GM12878 (cell line): Measurements from ENCODE around the gene NR3C1. TPM values are rescaled to one million over a fixed set of nuclear protein-coding genes. Genes with fewer than 3 reads are reported as not detected.

Experiments
- ATAC-seq: fragments of 200-7000 bp; cut with Tn5 transposase; 3 replicates; pipeline ENCODE4 v1.9.1; 2020; ENCODE audit warnings: mild to moderate bottlenecking, moderate library complexity
- BruUV-seq: library from RNA; stranded (reverse); fragments of 400-500 nt; replicated peaks from 2 replicates; lab custom pipeline; 2021; lab: Mats Ljungman, UMichigan
- CTCF ChIA-PET: fragments of 300-600 bp; sonication (Branson Sonifier 250); formaldehyde crosslinking; extraction: SDS; loops from one replicate; lab custom pipeline; 2021; ENCODE audit warnings: inconsistent platforms; lab: Yijun Ruan, JAX
- POLR2A ChIA-PET: fragments of 350-600 bp; formaldehyde crosslinking; extraction: SDS; loops from one replicate; lab custom pipeline; 2021; ENCODE audit warnings: inconsistent platforms; lab: Charles Lee
- RAD21 ChIA-PET: fragments of 300-600 bp; sonication (Branson Sonifier 250); formaldehyde crosslinking; loops from one replicate; lab custom pipeline; 2023; ENCODE audit warnings: antibody characterized with exemption; ENCODE audit not compliant: unreplicated experiment; lab: Charles Lee
- SMC1A ChIA-PET: fragments of 300-600 bp; sonication (Branson Sonifier 250); formaldehyde crosslinking; loops from one replicate; lab custom pipeline; 2023; ENCODE audit not compliant: unreplicated experiment, uncharacterized antibody; lab: Charles Lee
- DNase-seq: peaks from one replicate; pipeline ENCODE4 v3.0.0-alpha.2; 2011; ENCODE audit warnings: low read depth, low spot score
- FAIRE-seq: peaks from 3 replicates; lab custom pipeline; 2011; peaks lifted over from hg19 to GRCh38; lab: Jason Lieb, UNC
- H2AFZ ChIP-seq: 2 replicates; pipeline ENCODE4 v1.6.0; 2011; ENCODE audit warnings: low read depth, low read length, control low read depth; ENCODE audit not compliant: control insufficient read depth
- H3K27ac ChIP-seq: 2 replicates; pipeline ENCODE4 v1.5.1; 2011; ENCODE audit warnings: control low read depth; ENCODE audit not compliant: control insufficient read depth, insufficient read depth
- H3K27me3 ChIP-seq, 2 experiments: replicated peaks in 1 of 2; 2 replicates each; pipeline versions ENCODE4 v1.6.0 to v1.6.1; 2011; ENCODE audit warnings: low read length in 1 of 2; ENCODE audit not compliant: control insufficient read depth in 2 of 2, insufficient read depth in 2 of 2
- H3K36me3 ChIP-seq, 2 experiments: 2 replicates each; pipeline ENCODE4 v1.5.1; 2011; ENCODE audit warnings: low read length in 1 of 2; ENCODE audit not compliant: control insufficient read depth in 2 of 2, insufficient read depth in 2 of 2
- H3K4me1 ChIP-seq: 2 replicates; pipeline ENCODE4 v1.6.1; 2011; ENCODE audit warnings: mild to moderate bottlenecking, low read length, moderate library complexity, mixed read lengths; ENCODE audit not compliant: control insufficient read depth, insufficient read depth
- H3K4me2 ChIP-seq: 2 replicates; pipeline ENCODE4 v1.6.0; 2011; ENCODE audit warnings: control low read depth; ENCODE audit not compliant: control insufficient read depth, insufficient read depth
- H3K4me3 ChIP-seq: fragments of 200-600 bp; sonication (generic); 2 replicates; pipeline ENCODE4 v1.5.1; 2016
- H3K79me2 ChIP-seq: 2 replicates; pipeline ENCODE4 v1.6.0; 2011; ENCODE audit warnings: low read length; ENCODE audit not compliant: control insufficient read depth, insufficient read depth
- H3K9ac ChIP-seq: 2 replicates; pipeline ENCODE4 v1.8.0; 2011; ENCODE audit warnings: low read length, control low read depth, mixed read lengths; ENCODE audit not compliant: control insufficient read depth, insufficient read depth
- H3K9me3 ChIP-seq: replicated peaks from 3 replicates; pipeline ENCODE4 v1.5.1; 2011; ENCODE audit warnings: mild to moderate bottlenecking, low read length; ENCODE audit not compliant: control insufficient read depth, insufficient read depth
- H4K20me1 ChIP-seq: 2 replicates; pipeline ENCODE4 v1.6.0; 2011; ENCODE audit not compliant: control insufficient read depth, insufficient read depth
- CHD1 ChIP-seq: IDR thresholded peaks from 2 replicates; pipeline ENCODE4 v1.6.1; 2012; ENCODE audit warnings: low read depth, low read length, improper control_type of control experiment
- E2F4 ChIP-seq: IDR thresholded peaks from 2 replicates; pipeline ENCODE4 v1.6.1; 2012; ENCODE audit warnings: low read depth, low read length, improper control_type of control experiment
- EGR1 ChIP-seq, 2 experiments: IDR thresholded peaks; 1 replicate in 1 of 2; 2 replicates in 1 of 2; pipeline ENCODE4 v1.6.1; 2011 to 2012; ENCODE audit warnings: low read depth in 2 of 2, low read length in 2 of 2, borderline replicate concordance in 1 of 2, mild to moderate bottlenecking in 1 of 2, moderate library complexity in 1 of 2
- IRF3 ChIP-seq: fragments of 450-650 bp; IDR thresholded peaks from 2 replicates; pipeline ENCODE4 v1.6.1; 2014; ENCODE audit warnings: mild to moderate bottlenecking
- NR2F1 ChIP-seq: fragments of 450-650 bp; conservative IDR thresholded peaks from 2 replicates; pipeline ENCODE4 v1.6.1; 2017; ENCODE audit warnings: mild to moderate bottlenecking
- PRDM15 ChIP-seq: fragments of 450-650 bp; formaldehyde crosslinking; IDR thresholded peaks from 2 replicates; pipeline ENCODE4 v1.4.0; 2020; ENCODE audit warnings: mild to moderate bottlenecking, moderate library complexity
- WRNIP1 ChIP-seq: IDR thresholded peaks from 2 replicates; pipeline ENCODE4 v1.6.1; 2011; ENCODE audit warnings: low read depth, low read length, improper control_type of control experiment, borderline replicate concordance
- YY1 ChIP-seq: IDR thresholded peaks from 2 replicates; pipeline ENCODE4 v1.6.1; 2011; ENCODE audit warnings: low read depth, mild to moderate bottlenecking, low read length
- ZNF384 ChIP-seq: IDR thresholded peaks from 2 replicates; pipeline ENCODE4 v1.6.1; 2012; ENCODE audit warnings: low read depth, mild to moderate bottlenecking, low read length, improper control_type of control experiment, borderline replicate concordance
- ZSCAN29 ChIP-seq: fragments of 450-650 bp; IDR thresholded peaks from 2 replicates; pipeline ENCODE4 v1.6.1; 2017; ENCODE audit warnings: mild to moderate bottlenecking, moderate library complexity
- WGBS: methylation state at CpG from one replicate; pipeline ENCODE4 v1.1.6; 2016; ENCODE audit warnings: low lambda C conversion rate; ENCODE audit not compliant: insufficient replicate concordance, insufficient coverage; ENCODE audit errors: missing lambda C conversion rate; 5-methylcytosine and 5-hydroxymethylcytosine counted together
- in situ Hi-C: fragments of 300-500 bp; cut with MboI; formaldehyde crosslinking; loops from 9 replicates; pipeline ENCODE4 v1.14.3; 2018; ENCODE audit warnings: mixed read lengths
- intact Hi-C: fragments of 100-400 bp; cut with micrococcal nuclease; formaldehyde crosslinking; loops from one replicate; pipeline ENCODE4 v1.14.2; 2022; ENCODE audit not compliant: unreplicated experiment
- polyA plus RNA-seq, 11 experiments: library from polyadenylated mRNA; depleted of rRNA in 4 of 11; unstranded in 6 of 11; stranded (reverse) in 5 of 11; fragments of >200 nt; fragmentation: Nextera tagmentation in 4 of 11; fragmentation: Illumina TruSeq in 1 of 11; extraction: Ambion mirVana in 4 of 11; extraction: Trizol in 1 of 11; gene quantifications; 1 replicate in 1 of 11; 2 replicates in 10 of 11; pipeline versions ENCODE4 v1.2.1 to v1.2.3, GENCODE V29; 2011 to 2016; ENCODE audit warnings: inconsistent platforms in 2 of 11, missing spikeins in 2 of 11, low read depth in 1 of 11
- total RNA-seq, 4 experiments: library from RNA; depleted of rRNA in 3 of 4; stranded (reverse); fragments of >200 nt in 3 of 4; fragmentation: Illumina TruSeq in 1 of 4; extraction: Trizol in 1 of 4; gene quantifications; 2 replicates each; pipeline versions ENCODE4 v1.2.1 to v1.2.3, GENCODE V29; 2013 to 2021
- TF ChIP-seq, protein P1 (sequence below): IDR thresholded peaks from 2 replicates; pipeline ENCODE4 v1.6.1; 2011; ENCODE audit warnings: low read depth, mild to moderate bottlenecking, low read length, moderate library complexity, borderline replicate concordance; ENCODE audit errors: extremely low read depth
- TF ChIP-seq, protein P2 (sequence below): fragments of 150-350 bp; IDR thresholded peaks from 2 replicates; pipeline ENCODE4 v1.6.1; 2016; ENCODE audit warnings: low read depth, low read length

The NR3C1 gene
- total and polyA plus RNA-seq, 10 of the 15 experiments (the other 5 are each of a cell fraction or from before 2014, with no cell fraction given): 49.7 to 141 (median 109) TPM

DNA sequence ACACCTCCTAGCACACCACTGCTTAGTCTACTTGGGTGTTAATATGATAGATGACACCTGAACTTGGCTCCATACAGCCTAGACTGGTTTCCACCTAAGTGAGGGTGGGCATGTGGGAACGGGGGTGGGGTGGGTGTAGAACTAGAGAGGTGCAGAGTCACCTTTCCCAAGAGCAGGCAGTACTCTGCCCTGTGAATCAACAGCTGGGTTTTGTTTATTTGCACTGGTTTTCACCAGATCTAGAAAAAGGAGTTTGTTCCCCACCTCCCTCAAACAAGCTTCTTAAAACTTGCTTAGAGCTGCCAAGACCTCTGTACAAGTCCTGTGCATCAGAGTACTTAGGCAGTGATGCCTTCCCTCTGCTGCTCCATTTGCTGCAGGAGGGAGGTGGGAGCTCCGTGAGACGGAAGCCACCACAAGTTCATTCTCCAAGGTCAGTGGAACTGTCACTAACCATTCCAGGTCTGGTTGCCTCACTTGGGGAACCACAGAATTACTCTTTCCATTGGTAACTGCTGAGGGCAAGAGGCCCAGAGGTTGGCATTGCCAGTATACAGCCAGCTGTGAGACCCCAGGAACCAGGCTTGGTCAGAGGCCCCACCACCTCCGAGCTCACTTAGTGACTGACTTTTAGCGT lies 163.5 kb downstream of the NR3C1 start:
- POLR2A ChIA-PET: interaction anchor here (0.8 to 2.5 kb wide), 4 partner anchors 8 to 23 kb away, joined by 3 to 6 read pairs (median 4); no protein-coding TSS in a partner anchor
- intact Hi-C loops: loop anchor here (10.0 kb wide), 1 partner anchor 725 kb away; no protein-coding TSS in a partner anchor
- FAIRE-seq: no peak
- no peaks in the 10 kb centered on the region for H3K27me3 ChIP-seq
- in situ Hi-C loops: no loop called here
- no peaks in the 10 kb centered on the region for H3K79me2 ChIP-seq
- no peaks in the 10 kb centered on the region for H3K36me3 ChIP-seq
- RAD21 ChIA-PET: no interaction called here
- no peak for ATAC-seq
- no peak overlapping the region for H3K27ac ChIP-seq
- H3K9me3 ChIP-seq: peaks cover 5% of the 10 kb centered on the region; the same call in 2 of the 3 replicates
- 100% methylated on average over 4 of the region's 5 CpGs for WGBS
- SMC1A ChIA-PET: interaction anchor here (0.5 to 2.5 kb wide), 13 partner anchors 9 to 195 kb away, joined by 3 to 26 read pairs (median 3); no protein-coding TSS in a partner anchor
- no peaks in the 10 kb centered on the region for H4K20me1 ChIP-seq
- no peak overlapping the region for H2AFZ ChIP-seq
- CTCF ChIA-PET: interaction anchor here (0.6 to 2.5 kb wide), 6 partner anchors 9 to 54 kb away, joined by 3 to 14 read pairs (median 3); no protein-coding TSS in a partner anchor
- H3K4me1 ChIP-seq: no peaks in the 10 kb centered on the region
- H3K4me3 ChIP-seq: no peak overlapping the region
- no peak for DNase-seq
- no peak overlapping the region for H3K9ac ChIP-seq
- no TSS peak for BruUV-seq
- no peak overlapping the region for H3K4me2 ChIP-seq
- TF ChIP-seq, protein P1, sequence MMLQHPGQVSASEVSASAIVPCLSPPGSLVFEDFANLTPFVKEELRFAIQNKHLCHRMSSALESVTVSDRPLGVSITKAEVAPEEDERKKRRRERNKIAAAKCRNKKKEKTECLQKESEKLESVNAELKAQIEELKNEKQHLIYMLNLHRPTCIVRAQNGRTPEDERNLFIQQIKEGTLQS: no peak
- TF ChIP-seq WRNIP1 (no peak), ZNF384 (no peak), CHD1 (no peak), PRDM15 (no peak), YY1 (no peak), E2F4 (no peak), IRF3 (no peak), NR2F1 (no peak), EGR1 (IDR thresholded peaks at IDR 0.05; ENCODE audit: borderline replicate concordance in 1 of 2, low read depth in 2 of 2, low read length in 2 of 2) (no peak), ZSCAN29 (no peak)
- TF ChIP-seq, protein P2, sequence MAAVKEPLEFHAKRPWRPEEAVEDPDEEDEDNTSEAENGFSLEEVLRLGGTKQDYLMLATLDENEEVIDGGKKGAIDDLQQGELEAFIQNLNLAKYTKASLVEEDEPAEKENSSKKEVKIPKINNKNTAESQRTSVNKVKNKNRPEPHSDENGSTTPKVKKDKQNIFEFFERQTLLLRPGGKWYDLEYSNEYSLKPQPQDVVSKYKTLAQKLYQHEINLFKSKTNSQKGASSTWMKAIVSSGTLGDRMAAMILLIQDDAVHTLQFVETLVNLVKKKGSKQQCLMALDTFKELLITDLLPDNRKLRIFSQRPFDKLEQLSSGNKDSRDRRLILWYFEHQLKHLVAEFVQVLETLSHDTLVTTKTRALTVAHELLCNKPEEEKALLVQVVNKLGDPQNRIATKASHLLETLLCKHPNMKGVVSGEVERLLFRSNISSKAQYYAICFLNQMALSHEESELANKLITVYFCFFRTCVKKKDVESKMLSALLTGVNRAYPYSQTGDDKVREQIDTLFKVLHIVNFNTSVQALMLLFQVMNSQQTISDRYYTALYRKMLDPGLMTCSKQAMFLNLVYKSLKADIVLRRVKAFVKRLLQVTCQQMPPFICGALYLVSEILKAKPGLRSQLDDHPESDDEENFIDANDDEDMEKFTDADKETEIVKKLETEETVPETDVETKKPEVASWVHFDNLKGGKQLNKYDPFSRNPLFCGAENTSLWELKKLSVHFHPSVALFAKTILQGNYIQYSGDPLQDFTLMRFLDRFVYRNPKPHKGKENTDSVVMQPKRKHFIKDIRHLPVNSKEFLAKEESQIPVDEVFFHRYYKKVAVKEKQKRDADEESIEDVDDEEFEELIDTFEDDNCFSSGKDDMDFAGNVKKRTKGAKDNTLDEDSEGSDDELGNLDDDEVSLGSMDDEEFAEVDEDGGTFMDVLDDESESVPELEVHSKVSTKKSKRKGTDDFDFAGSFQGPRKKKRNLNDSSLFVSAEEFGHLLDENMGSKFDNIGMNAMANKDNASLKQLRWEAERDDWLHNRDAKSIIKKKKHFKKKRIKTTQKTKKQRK: no peak
